Esophagus muscularis mucosa (tissue), 4 donors: ENCODE measurements around the gene DGKZ. TPM values are rescaled to one million over a fixed set of nuclear protein-coding genes. Genes with fewer than 3 reads are reported as not detected.

Source experiments
- DNase-seq: peaks from one replicate; pipeline ENCODE4 v3.0.0-alpha.2; 2017; ENCODE audit errors: extremely low spot score
- H3K27ac ChIP-seq, 4 donors: fragments of 200-600 bp; sonication (generic); replicated peaks in 1 of 4; 1 replicate in 3 of 4; 2 replicates in 1 of 4; pipeline ENCODE4 v1.5.1; 2016 to 2019; ENCODE audit warnings: mild to moderate bottlenecking in 1 of 4
- H3K27me3 ChIP-seq, 4 donors: fragments of 200-600 bp; sonication (generic); one replicate each; pipeline versions ENCODE4 v1.5.1 to v1.6.0; 2016 to 2019
- H3K36me3 ChIP-seq, 4 donors: fragments of 200-600 bp; sonication (generic); one replicate each; pipeline ENCODE4 v1.5.1; 2016 to 2019
- H3K4me1 ChIP-seq, 4 donors: fragments of 200-600 bp; sonication (generic); one replicate each; pipeline ENCODE4 v1.5.1; 2016 to 2019
- H3K4me3 ChIP-seq, 4 donors: fragments of 200-600 bp; sonication (generic); 1 replicate in 2 of 4; 2 replicates in 2 of 4; pipeline ENCODE4 v1.5.1; 2016 to 2019; ENCODE audit warnings: mild to moderate bottlenecking in 4 of 4, moderate library complexity in 1 of 4
- H3K9me3 ChIP-seq, 4 donors: fragments of 200-600 bp; sonication (generic); 1 replicate in 3 of 4; 2 replicates in 1 of 4; pipeline ENCODE4 v1.5.1; 2016 to 2019
- EP300 ChIP-seq: sonication (generic); formaldehyde crosslinking; IDR thresholded peaks from one replicate; pipeline ENCODE4 v1.6.1; 2017; ENCODE audit warnings: antibody characterized with exemption
- POLR2A ChIP-seq: fragments of 450-650 bp; IDR thresholded peaks from one replicate; pipeline ENCODE4 v1.6.1; 2017; ENCODE audit warnings: antibody characterized with exemption, moderate library complexity, mild to moderate bottlenecking, low read depth
- POLR2AphosphoS5 ChIP-seq, 2 donors: sonication (generic); formaldehyde crosslinking; IDR thresholded peaks; one replicate each; pipeline ENCODE4 v1.6.1; 2017; ENCODE audit warnings: antibody characterized with exemption in 2 of 2
- WGBS: methylation state at CpG from one replicate; pipeline ENCODE4 v1.1.5; 2018; 5-methylcytosine and 5-hydroxymethylcytosine counted together
- intact Hi-C: fragments of 100-400 bp; cut with DNase I; formaldehyde crosslinking; loops from one replicate; pipeline ENCODE4 v1.15.1; 2023
- total RNA-seq, 4 donors: library from RNA; depleted of rRNA; stranded (reverse); fragments of >200 nt; gene quantifications; one replicate each; pipeline versions ENCODE4 v1.1.0 to v1.2.1, GENCODE V29; 2016
- TF ChIP-seq, protein P1 (sequence below), 3 experiments: fragments of 200-600 bp in 2 of 3; fragments of 450-650 bp in 1 of 3; sonication (generic) in 2 of 3; IDR thresholded peaks; one replicate each; pipeline ENCODE4 v1.5.1; 2017 to 2019; ENCODE audit warnings: antibody characterized with exemption in 3 of 3, mild to moderate bottlenecking in 2 of 3, moderate library complexity in 1 of 3

Gene DGKZ, protein sequence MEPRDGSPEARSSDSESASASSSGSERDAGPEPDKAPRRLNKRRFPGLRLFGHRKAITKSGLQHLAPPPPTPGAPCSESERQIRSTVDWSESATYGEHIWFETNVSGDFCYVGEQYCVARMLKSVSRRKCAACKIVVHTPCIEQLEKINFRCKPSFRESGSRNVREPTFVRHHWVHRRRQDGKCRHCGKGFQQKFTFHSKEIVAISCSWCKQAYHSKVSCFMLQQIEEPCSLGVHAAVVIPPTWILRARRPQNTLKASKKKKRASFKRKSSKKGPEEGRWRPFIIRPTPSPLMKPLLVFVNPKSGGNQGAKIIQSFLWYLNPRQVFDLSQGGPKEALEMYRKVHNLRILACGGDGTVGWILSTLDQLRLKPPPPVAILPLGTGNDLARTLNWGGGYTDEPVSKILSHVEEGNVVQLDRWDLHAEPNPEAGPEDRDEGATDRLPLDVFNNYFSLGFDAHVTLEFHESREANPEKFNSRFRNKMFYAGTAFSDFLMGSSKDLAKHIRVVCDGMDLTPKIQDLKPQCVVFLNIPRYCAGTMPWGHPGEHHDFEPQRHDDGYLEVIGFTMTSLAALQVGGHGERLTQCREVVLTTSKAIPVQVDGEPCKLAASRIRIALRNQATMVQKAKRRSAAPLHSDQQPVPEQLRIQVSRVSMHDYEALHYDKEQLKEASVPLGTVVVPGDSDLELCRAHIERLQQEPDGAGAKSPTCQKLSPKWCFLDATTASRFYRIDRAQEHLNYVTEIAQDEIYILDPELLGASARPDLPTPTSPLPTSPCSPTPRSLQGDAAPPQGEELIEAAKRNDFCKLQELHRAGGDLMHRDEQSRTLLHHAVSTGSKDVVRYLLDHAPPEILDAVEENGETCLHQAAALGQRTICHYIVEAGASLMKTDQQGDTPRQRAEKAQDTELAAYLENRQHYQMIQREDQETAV
- total RNA-seq = 10 to 100 TPM; 39.4 to 85.8 (median 55.4) TPM

DNA sequence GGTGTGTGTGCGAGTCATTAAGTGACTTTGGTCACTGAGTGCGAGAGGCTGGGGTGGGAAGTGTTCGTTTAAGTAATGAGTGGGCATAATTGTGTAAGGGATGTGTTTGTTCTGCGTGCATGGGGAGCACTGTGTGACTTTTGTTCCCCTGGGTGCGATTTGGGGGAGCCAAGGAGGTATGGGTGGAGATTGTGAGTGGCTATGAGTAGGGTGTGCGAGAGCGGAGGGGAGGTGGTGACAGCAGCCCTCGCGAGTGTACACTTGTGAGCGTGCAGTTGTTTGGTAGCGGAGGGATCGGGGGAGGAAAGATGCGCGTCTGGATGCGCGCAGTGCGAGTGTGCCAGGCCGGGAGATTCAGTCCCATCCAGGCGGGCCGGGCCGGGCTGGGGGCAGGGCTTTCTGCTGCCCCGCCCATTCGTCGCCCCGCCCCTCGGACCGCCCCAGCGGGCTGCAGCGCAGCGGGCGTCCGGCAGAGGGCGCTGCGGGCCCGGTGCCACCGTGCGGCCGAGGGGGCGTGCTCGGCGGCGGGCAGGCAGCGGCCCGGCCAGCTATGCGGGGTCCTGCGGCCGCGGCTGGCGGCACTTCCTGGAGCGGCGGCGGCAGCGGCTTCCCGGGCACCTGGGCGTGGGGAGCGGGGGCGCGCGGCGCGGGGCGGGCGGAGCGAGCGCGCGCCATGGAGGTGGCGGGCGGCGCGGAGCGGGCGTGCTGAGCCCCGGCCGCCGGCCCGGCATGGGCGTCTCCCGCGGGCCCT lies at the start of gene DGKZ:
TSS of gene DGKZ (plus strand) at position 578 of the 751 bp plus-strand sequence. CDS start 197 bp downstream, outside the sequence.
- Histone ChIP-seq H3K9me3 (no peaks in the 10 kb centered on the region), H3K36me3 (no peaks in the 10 kb centered on the region), H3K27ac (peak within 1 kb of the TSS; percentile 72 to 77 (median 76)), H3K4me1 (peaks cover 54 to 74% (median 60%) of the 10 kb centered on the region in 4 donors), H3K27me3 (no peaks in the 10 kb centered on the region), H3K4me3 (peak within 1 kb of the TSS; percentile 90 to 94 (median 92))
- intact Hi-C loops = no loop called here
- no peak for DNase-seq
- WGBS = 14% methylated on average over 24 of the region's 80 CpGs
- TF ChIP-seq, protein P1, sequence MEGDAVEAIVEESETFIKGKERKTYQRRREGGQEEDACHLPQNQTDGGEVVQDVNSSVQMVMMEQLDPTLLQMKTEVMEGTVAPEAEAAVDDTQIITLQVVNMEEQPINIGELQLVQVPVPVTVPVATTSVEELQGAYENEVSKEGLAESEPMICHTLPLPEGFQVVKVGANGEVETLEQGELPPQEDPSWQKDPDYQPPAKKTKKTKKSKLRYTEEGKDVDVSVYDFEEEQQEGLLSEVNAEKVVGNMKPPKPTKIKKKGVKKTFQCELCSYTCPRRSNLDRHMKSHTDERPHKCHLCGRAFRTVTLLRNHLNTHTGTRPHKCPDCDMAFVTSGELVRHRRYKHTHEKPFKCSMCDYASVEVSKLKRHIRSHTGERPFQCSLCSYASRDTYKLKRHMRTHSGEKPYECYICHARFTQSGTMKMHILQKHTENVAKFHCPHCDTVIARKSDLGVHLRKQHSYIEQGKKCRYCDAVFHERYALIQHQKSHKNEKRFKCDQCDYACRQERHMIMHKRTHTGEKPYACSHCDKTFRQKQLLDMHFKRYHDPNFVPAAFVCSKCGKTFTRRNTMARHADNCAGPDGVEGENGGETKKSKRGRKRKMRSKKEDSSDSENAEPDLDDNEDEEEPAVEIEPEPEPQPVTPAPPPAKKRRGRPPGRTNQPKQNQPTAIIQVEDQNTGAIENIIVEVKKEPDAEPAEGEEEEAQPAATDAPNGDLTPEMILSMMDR (IDR thresholded peaks at IDR 0.05) = peak; percentile 76 to 100 (median 96)
- no peak for TF ChIP-seq POLR2A
- TF ChIP-seq POLR2AphosphoS5 (IDR thresholded peaks at IDR 0.05) = peak; percentile 25 to 74

DNA sequence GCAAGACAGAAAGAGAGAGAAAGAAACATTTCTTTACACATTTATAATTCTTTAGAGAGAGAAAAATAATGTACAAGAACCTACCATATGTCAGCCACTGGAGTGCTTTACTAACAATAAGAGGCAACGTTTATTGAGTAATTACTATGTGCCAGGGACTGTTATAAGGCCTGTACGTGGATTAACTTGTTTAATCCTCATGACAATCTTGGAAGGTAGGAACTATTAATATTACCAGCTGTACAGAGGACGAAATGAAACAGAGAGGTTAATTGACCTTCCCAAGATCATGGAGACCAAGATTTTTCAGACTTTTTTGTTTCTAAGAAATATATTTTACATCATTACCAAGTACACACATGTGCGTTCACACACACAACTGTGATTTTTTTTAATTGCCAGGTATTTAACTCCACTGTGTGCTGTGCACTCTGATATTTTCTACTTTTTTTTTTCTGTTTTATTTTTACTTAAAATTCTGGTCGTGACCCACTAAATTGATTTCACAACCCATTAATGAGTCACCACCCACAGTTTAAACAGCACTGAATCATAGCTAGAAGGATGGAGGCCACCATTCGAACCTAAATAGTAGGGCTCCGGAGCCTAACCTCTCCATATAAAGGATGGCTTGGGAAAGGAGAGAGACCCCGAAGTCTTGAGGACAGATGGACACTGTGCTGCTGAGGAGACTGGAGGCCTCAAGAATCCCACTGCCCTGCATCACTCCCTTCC lies 48.4 kb upstream of the DGKZ start:
- Histone ChIP-seq H3K4me3 (no peak overlapping the region), H3K27me3 (peaks cover 0 to 10% (median 0%) of the 10 kb centered on the region in 4 donors), H3K4me1 (peaks cover 25 to 40% (median 31%) of the 10 kb centered on the region in 4 donors), H3K9me3 (no peaks in the 10 kb centered on the region), H3K36me3 (peaks cover 0 to 15% (median 0%) of the 10 kb centered on the region in 4 donors), H3K27ac (no peak overlapping the region)
- WGBS = 47% methylated on average over 8 of the region's 8 CpGs
- intact Hi-C loops = no loop called here
- TF ChIP-seq POLR2AphosphoS5 (IDR thresholded peaks at IDR 0.05) (no peak), EP300 (no peak), POLR2A (no peak)
- TF ChIP-seq, protein P1 (IDR thresholded peaks at IDR 0.05) = no peak
- DNase-seq = no peak

DNA sequence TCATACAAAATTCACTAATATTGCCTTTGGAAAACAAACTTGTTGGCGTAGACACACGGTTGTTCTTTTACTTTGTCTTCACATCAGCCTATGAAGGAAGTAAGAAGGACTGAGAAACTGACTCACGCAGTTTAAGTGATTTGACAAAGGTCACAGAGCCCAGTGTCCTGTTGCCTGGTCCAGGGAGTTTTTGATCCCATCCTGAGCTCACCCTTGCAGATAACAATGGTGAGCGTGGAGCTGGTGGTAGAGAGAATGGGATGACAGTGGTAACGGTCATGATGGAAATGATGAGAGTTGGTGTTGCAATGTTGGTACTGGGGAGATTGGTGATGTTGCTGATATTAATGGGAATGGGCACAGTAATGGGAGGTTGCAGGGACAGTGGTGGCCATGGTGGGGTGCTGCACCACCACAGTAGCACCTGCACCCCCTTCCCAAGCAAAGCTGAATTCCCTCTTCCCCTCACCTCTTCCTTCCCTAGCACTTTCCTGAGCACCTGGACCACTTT lies 47.8 kb upstream of the DGKZ start:
- H3K36me3 ChIP-seq = peaks cover 0 to 15% (median 0%) of the 10 kb centered on the region in 4 donors
- H3K9me3 ChIP-seq = no peaks in the 10 kb centered on the region
- DNase-seq = no peak
- intact Hi-C loops = no loop called here
- TF ChIP-seq POLR2AphosphoS5 (IDR thresholded peaks at IDR 0.05) = no peak
- no peak overlapping the region for H3K4me3 ChIP-seq
- H3K4me1 ChIP-seq = peaks cover 25 to 38% (median 29%) of the 10 kb centered on the region in 4 donors
- H3K27ac ChIP-seq = peak overlapping the region in 1 of 4 donors; percentile 26
- WGBS = 88% methylated on average over 5 of the region's 5 CpGs
- peaks cover 0 to 10% (median 0%) of the 10 kb centered on the region in 4 donors for H3K27me3 ChIP-seq

DNA sequence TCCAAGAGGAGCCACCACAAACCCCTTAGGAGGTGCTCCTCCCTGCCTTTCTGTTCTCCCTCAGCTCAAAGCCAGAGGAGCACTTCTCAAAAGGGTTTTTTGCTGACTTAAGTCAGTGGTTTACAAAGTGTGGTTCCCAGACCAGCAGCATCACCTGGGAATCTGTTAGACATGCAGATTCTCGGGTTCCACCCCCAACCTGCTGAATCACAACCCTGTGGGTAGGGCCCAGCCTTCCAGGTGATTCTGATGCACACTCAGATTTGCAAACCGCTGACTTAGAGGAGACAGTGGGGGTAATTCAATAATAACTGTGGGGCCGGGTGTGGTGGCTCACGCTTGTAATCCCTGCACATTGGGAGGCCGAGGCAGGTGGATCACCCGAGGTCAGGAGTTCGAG lies 47.0 kb upstream of the DGKZ start:
- Histone ChIP-seq H3K4me1 (peaks cover 18 to 30% (median 21%) of the 10 kb centered on the region in 4 donors), H3K36me3 (peaks cover 0 to 15% (median 0%) of the 10 kb centered on the region in 4 donors), H3K9me3 (no peaks in the 10 kb centered on the region), H3K4me3 (no peak overlapping the region), H3K27me3 (peaks cover 0 to 10% (median 0%) of the 10 kb centered on the region in 4 donors), H3K27ac (no peak overlapping the region)
- TF ChIP-seq EP300 (no peak), POLR2A (no peak), POLR2AphosphoS5 (IDR thresholded peaks at IDR 0.05) (no peak)
- TF ChIP-seq, protein P1 (IDR thresholded peaks at IDR 0.05) = no peak
- no peak for DNase-seq
- WGBS = 94% methylated on average over 7 of the region's 7 CpGs
- intact Hi-C loops = loop anchor here (10.0 kb wide), 1 partner anchor 175 kb away; the partner anchor contains the start of gene PHF21A
